Adrenal gland (tissue), 12 donors: ENCODE results near the gene RPTOR. TPM values are rescaled to one million over a fixed set of nuclear protein-coding genes. Genes with fewer than 3 reads are reported as not detected.

Source experiments
- DNase-seq, 7 donors: peaks; one replicate each; pipeline ENCODE4 v3.0.0-alpha.2; 2019 to 2020
- H3K27ac ChIP-seq, 5 donors: fragments of 200-600 bp; sonication (generic) in 4 of 5; 1 replicate in 3 of 5; 2 replicates in 2 of 5; pipeline versions ENCODE4 v1.5.1 to v1.8.0; 2016 to 2020; ENCODE audit warnings: mild to moderate bottlenecking in 1 of 5
- H3K27me3 ChIP-seq: fragments of 200-600 bp; 2 replicates; pipeline ENCODE4 v1.8.0; 2021
- H3K36me3 ChIP-seq, 2 donors: fragments of 200-600 bp; replicated peaks in 1 of 2; 1 replicate in 1 of 2; 2 replicates in 1 of 2; pipeline versions ENCODE4 v1.5.1 to v1.8.0; 2018 to 2022
- H3K4me1 ChIP-seq, 2 donors: fragments of 200-600 bp; replicated peaks in 1 of 2; 1 replicate in 1 of 2; 2 replicates in 1 of 2; pipeline versions ENCODE4 v1.5.1 to v1.8.0; 2018 to 2021
- H3K4me3 ChIP-seq, 4 donors: fragments of 200-600 bp; sonication (generic) in 3 of 4; one replicate each; pipeline ENCODE4 v1.5.1; 2016 to 2018
- H3K9me3 ChIP-seq, 3 donors: fragments of 200-600 bp; sonication (generic) in 1 of 3; replicated peaks in 1 of 3; 1 replicate in 2 of 3; 2 replicates in 1 of 3; pipeline versions ENCODE4 v1.5.1 to v1.8.0; 2016 to 2021
- CTCF ChIP-seq, 6 experiments: fragments of 450-650 bp in 4 of 6; fragments of 200-600 bp in 2 of 6; sonication (generic) in 1 of 6; IDR thresholded peaks; 1 replicate in 5 of 6; 2 replicates in 1 of 6; pipeline versions ENCODE4 v1.5.1 to v1.8.0; 2016 to 2021; ENCODE audit warnings: antibody characterized with exemption in 6 of 6, mild to moderate bottlenecking in 2 of 6, moderate library complexity in 1 of 6
- POLR2A ChIP-seq, 2 donors: fragments of 450-650 bp; IDR thresholded peaks; one replicate each; pipeline ENCODE4 v1.6.1; 2017; ENCODE audit warnings: antibody characterized with exemption in 2 of 2, mild to moderate bottlenecking in 2 of 2, moderate library complexity in 1 of 2
- WGBS, 4 donors: extraction: QIAGEN DNeasy Blood & Tissue Kit in 2 of 4; methylation state at CpG; one replicate each; pipeline versions ENCODE4 v1.1.5 to v1.1.7; 2013 to 2017; 5-methylcytosine and 5-hydroxymethylcytosine counted together
- intact Hi-C, 2 donors: fragments of 100-400 bp; cut with DNase I; formaldehyde crosslinking; loops; one replicate each; pipeline versions ENCODE4 v1.14.1 to v1.15.0; 2022 to 2023
- polyA plus RNA-seq, 3 donors: library from polyadenylated mRNA; stranded (reverse); fragments of 200-250 nt in 2 of 3; fragments of 350-450 nt in 1 of 3; fragmentation: Illumina TruSeq in 1 of 3; extraction: RNeasy Lipid Tissue Mini Kit (QIAGEN cat#74804) in 1 of 3; gene quantifications; one replicate each; pipeline ENCODE4 v1.2.3, GENCODE V29; 2013 to 2014
- total RNA-seq, 9 donors: library from RNA; depleted of rRNA in 4 of 9; stranded (reverse); fragments of >200 nt in 4 of 9; fragments of 120-200 nt in 1 of 9; fragmentation: NEBNext Ultra II Directional in 1 of 9; extraction: Animal tissue kit (Norgen Biotek cat#: 25700) in 1 of 9; gene quantifications; one replicate each; pipeline versions ENCODE4 v1.1.0 to v1.2.4, GENCODE V29; 2013 to 2023
- donor health status: healthy with polysubstance abuse.
- donor health status: Bipolar disorder and iron deficiency.
- donor health status: DM: yes; HTN: yes; CAD: no.
- donor health status: DM: no; HTN: no; CAD: no.
- donor health status: DM: no; HTN: no; CAD: no.
- donor health status: DM: yes; HTN: yes; CAD: no.

Gene RPTOR
- total and polyA plus RNA-seq, 12 donors = 9.7 to 53.3 (median 29.7) TPM

DNA sequence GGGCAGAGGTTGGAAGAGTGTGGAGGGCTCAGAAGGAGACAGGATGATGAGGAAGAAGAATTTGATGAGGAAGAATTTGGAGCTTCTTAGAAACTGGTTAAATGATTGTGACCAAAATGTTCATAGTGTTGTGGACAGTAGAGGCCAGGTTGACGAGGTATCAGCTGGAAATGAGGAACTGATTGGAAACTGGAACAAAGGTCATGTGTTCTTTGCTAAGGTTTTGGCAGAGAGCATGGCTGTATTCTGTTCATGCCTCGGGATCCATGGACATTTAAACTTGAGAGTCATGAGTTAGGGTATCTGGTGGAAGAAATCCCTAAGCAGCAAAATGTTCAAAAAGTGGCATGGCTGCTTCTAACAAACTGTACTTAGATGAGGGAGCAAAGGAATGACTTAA is 466.3 kb downstream of the RPTOR start:
- intact Hi-C loops = no loop called here
- H3K27me3 ChIP-seq = no peaks in the 10 kb centered on the region
- DNase-seq = no peak
- H3K4me3 ChIP-seq = no peak overlapping the region
- H3K36me3 ChIP-seq = no peaks in the 10 kb centered on the region
- no peaks in the 10 kb centered on the region for H3K4me1 ChIP-seq
- peaks cover 0 to 3% (median 0%) of the 10 kb centered on the region in 3 donors for H3K9me3 ChIP-seq
- no peak for TF ChIP-seq POLR2A (IDR thresholded peaks at IDR 0.05)
- 79 to 87% (median 82%) methylated on average over 2 of the region's 2 CpGs for WGBS, 4 donors
- H3K27ac ChIP-seq = no peak overlapping the region

GRCh38 chr17:81011951-81012350 is 467.3 kb downstream of the RPTOR start:
- Histone ChIP-seq H3K9me3 (peaks cover 0 to 3% (median 0%) of the 10 kb centered on the region in 3 donors), H3K27me3 (no peaks in the 10 kb centered on the region), H3K27ac (no peak overlapping the region), H3K4me3 (no peak overlapping the region), H3K36me3 (no peaks in the 10 kb centered on the region), H3K4me1 (no peaks in the 10 kb centered on the region)
- 65 to 78% (median 70%) methylated on average over 3 of the region's 3 CpGs for WGBS, 4 donors
- intact Hi-C loops = no loop called here
- no peak for DNase-seq
- TF ChIP-seq POLR2A (IDR thresholded peaks at IDR 0.05) = no peak
- TF ChIP-seq CTCF (IDR thresholded peaks at IDR 0.05) = no peak

DNA sequence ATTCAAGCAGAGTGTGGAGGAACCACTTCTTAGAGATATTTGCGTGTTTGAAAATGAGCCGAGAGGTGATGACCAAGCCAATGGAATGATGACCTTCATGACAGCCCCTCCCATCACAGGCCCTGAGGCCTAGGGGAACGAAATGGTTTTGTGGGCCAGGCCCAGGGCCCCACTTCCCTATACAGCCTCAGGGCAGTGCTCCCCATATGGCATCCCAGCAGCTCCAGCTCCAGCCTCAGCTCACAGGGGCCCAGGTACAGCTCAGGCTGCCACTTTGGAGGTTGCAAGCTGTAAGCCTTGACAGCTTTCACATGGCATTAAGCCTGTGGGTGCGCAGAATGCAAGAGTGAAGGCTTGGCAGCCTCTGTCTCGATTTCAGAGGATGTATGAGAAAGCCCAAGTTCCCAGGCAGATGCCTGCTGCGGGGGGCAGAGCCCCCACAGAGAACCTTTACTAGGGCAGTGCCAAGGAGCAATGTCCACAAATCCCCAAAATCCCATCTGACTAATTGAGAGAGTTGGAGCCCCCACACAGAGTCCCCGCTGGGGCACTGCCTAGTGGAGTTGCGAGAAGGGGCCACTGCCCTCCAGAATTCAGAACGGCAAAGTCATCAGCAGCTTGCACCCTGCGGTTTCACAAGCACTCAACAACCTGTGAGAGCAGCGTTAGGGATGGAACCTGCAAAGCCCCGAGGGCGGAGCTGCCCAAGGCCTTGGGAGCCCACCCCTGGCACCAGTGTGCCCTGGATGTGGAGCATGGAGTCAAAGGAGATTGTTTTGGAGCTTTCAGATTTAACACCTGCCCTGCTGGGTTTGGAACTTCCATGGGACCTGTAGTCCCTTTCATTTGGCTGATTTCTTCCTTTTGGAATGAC is 468.2 kb downstream of the RPTOR start:
- Histone ChIP-seq H3K9me3 (peaks cover 0 to 3% (median 0%) of the 10 kb centered on the region in 3 donors), H3K27ac (no peak overlapping the region), H3K4me3 (no peak overlapping the region), H3K27me3 (no peaks in the 10 kb centered on the region), H3K36me3 (no peaks in the 10 kb centered on the region), H3K4me1 (peaks cover 0 to 4% of the 10 kb centered on the region in 2 donors)
- no peak for DNase-seq
- intact Hi-C loops = no loop called here
- TF ChIP-seq POLR2A (IDR thresholded peaks at IDR 0.05) = no peak
- TF ChIP-seq CTCF (IDR thresholded peaks at IDR 0.05) = no peak
- WGBS, 4 donors = 64 to 86% (median 83%) methylated on average over 8 to 13 of the region's 13 CpGs

- TF ChIP-seq CTCF (IDR thresholded peaks at IDR 0.05) (no peak), POLR2A (IDR thresholded peaks at IDR 0.05) (no peak)
- intact Hi-C loops = no loop called here
- Histone ChIP-seq H3K27ac (no peak overlapping the region), H3K9me3 (peaks cover 0 to 3% (median 0%) of the 10 kb centered on the region in 3 donors), H3K27me3 (no peaks in the 10 kb centered on the region), H3K36me3 (no peaks in the 10 kb centered on the region), H3K4me1 (peaks cover 0 to 7% of the 10 kb centered on the region in 2 donors), H3K4me3 (no peak overlapping the region)
- no peak for DNase-seq
- 68 to 79% (median 75%) methylated on average over 6 of the region's 6 CpGs for WGBS, 4 donors
These were observed 469.0 kb downstream of the RPTOR start for GRCh38 chr17:81013642-81014041.
